SK-N-MC (cell line): ENCODE data around the gene IFNAR1.
"Not testable (repeated sequence)": the region's sequence is repeated elsewhere in the genome, so short reads cannot be mapped to it uniquely, and the experiment has no call there.

Source experiments
- DNase-seq: peaks from one replicate; pipeline ENCODE4 v3.0.0-alpha.2; 2011; ENCODE audit warnings: low read depth, low spot score
- H3K27ac ChIP-seq: fragments of 200-600 bp; sonication (generic); 2 replicates; pipeline ENCODE4 v1.5.1; 2016; ENCODE audit warnings: mixed run types
- H3K36me3 ChIP-seq: fragments of 200-600 bp; sonication (generic); 2 replicates; pipeline ENCODE4 v1.6.1; 2017; ENCODE audit warnings: antibody characterized with exemption, low read length, mixed read lengths; ENCODE audit not compliant: insufficient read depth
- H3K4me3 ChIP-seq: fragments of 200-600 bp; sonication (generic); 2 replicates; pipeline ENCODE4 v1.5.1; 2016
- H3K9ac ChIP-seq: fragments of 200-600 bp; sonication (generic); 2 replicates; pipeline ENCODE4 v1.8.0; 2017; ENCODE audit warnings: mixed run types, mixed read lengths; ENCODE audit not compliant: insufficient read length
- H3K9me3 ChIP-seq: fragments of 200-600 bp; sonication (generic); 2 replicates; pipeline ENCODE4 v1.6.1; 2017; ENCODE audit warnings: low read depth, mild to moderate bottlenecking, antibody characterized with exemption, low read length, moderate library complexity, mixed read lengths
- EZH2 ChIP-seq: fragments of 200-600 bp; sonication (generic); IDR thresholded peaks from one replicate; pipeline ENCODE4 v1.6.1; 2017; ENCODE audit warnings: antibody characterized with exemption
- FOXP2 ChIP-seq: optimal IDR thresholded peaks from 2 replicates; pipeline ENCODE3; 2011; ENCODE audit warnings: mild to moderate bottlenecking, moderate library complexity; ENCODE audit not compliant: insufficient read depth; ENCODE audit errors: extremely low read length, control extremely low read depth
- POLR2AphosphoS5 ChIP-seq: IDR thresholded peaks from 2 replicates; pipeline ENCODE4 v1.6.1; 2012; ENCODE audit warnings: mild to moderate bottlenecking, low read depth, low read length, borderline replicate concordance

The IFNAR1 gene

DNA sequence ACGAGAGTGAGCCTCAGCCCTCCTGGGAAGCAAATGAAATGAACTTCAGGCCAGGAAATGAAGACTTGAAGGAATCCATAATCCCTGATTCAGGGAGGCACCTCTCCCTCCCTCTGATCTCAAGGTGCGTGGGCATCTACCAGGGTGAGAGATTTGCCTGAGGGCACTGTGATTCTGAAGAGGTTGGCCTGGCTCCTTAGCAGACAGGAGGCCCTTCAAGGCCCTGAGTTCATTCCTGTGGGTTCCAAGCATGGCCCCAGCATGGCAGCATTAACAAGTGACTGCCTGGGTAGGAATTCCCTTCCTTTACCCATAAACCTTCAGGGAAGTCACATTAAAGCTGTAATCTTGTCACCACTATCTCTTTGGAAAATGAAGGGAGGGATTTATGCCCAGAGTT is 48.7 kb downstream of the IFNAR1 start:
- H3K36me3 ChIP-seq, result no peaks in the 10 kb centered on the region
- H3K9ac ChIP-seq, result no peak overlapping the region
- no peaks in the 10 kb centered on the region; the same call in 1 of the 2 replicates for H3K9me3 ChIP-seq
- DNase-seq, result no peak
- H3K27ac ChIP-seq, result no peak overlapping the region
- H3K4me3 ChIP-seq, result no peak overlapping the region
- TF ChIP-seq FOXP2 (no peak), POLR2AphosphoS5 (no peak), EZH2 (no peak)

DNA sequence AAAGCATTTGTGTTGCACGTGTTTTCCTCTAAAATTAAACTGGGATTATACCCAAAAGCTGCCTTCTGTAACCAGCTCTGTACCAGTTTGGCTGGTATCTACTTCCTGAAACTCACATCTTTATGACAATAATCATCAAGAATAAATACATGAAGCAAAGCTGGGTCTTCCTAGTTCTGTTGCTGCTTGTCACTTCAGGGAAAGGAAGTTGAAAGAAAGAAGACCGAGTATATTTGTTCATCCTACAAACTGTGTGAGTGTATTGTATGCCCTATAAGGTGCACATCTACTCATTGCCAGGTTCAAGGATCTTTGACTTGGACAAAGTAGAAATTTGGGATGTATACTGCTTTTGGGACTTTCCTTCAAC is 49.3 kb downstream of the IFNAR1 start:
- Histone ChIP-seq H3K36me3 (no peaks in the 10 kb centered on the region), H3K27ac (no peak overlapping the region), H3K9ac (no peak overlapping the region), H3K9me3 (no peaks in the 10 kb centered on the region), H3K4me3 (no peak overlapping the region)
- no peak for DNase-seq
- TF ChIP-seq POLR2AphosphoS5, result no peak
- TF ChIP-seq FOXP2, result no peak
- TF ChIP-seq EZH2, result no peak

DNA sequence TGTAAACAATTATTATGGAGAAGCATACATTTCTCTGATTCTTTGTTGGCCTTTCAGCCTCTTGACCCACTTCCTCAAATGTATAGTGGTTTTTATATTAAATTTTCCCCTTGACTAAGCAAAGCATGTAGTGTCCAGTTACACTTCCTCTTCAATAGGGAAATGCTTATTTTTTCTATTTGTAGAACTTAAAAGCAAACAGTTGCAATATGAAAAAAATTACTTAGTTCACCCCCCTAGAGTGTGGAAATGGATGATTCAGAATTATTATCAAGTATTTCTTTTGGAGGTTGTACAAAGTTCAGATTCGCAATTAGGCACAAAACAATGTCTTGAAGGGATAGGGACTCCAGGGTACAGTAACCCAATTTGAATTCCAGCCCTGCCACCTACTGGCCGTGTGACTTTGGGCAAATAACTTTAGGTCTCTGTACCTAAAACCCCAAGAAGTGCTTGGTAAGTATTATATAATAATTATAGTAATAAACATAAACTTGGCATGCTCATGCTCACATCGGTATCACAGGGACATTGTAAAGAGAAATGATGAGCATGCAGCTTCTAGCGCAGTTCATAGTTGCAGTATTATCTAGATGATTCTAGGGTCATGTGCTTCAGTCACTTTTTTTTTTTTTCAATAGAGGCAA is 49.8 kb downstream of the IFNAR1 start:
- Histone ChIP-seq H3K27ac (no peak overlapping the region), H3K9ac (no peak overlapping the region), H3K9me3 (no peaks in the 10 kb centered on the region), H3K36me3 (no peaks in the 10 kb centered on the region), H3K4me3 (no peak overlapping the region)
- TF ChIP-seq POLR2AphosphoS5 (no peak), EZH2 (no peak), FOXP2 (no peak)
- DNase-seq, result peak; percentile 32

DNA sequence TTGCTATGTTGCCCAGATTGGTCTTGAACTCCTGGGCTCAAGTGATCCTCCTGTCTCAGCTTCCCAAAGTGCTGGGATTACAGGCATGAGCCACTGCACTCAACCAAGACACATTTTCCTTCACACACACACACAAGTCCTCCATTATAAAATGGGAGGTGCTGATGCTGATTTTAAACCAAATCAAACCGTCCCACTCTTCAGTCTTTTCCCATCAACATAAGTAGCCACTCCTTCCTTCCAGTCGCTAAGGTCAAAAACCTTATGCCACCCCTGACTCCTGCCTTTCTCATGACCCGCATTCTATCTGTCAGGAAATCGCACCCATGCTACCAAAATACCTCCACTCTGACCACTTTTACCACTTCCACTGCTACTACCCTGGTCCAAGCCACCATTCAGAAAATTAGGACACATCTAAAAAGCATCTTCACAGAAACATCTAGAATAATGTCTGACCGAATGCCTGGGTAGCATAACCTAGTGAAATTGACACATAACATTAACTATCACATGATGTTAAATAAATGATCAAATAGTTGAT is 50.4 kb downstream of the IFNAR1 start:
- no peak overlapping the region for H3K4me3 ChIP-seq
- no peaks in the 10 kb centered on the region for H3K36me3 ChIP-seq
- no peaks in the 10 kb centered on the region for H3K9me3 ChIP-seq
- no peak for DNase-seq
- no peak overlapping the region for H3K27ac ChIP-seq
- no peak overlapping the region for H3K9ac ChIP-seq
- TF ChIP-seq EZH2 (no peak), FOXP2 (no peak), POLR2AphosphoS5 (no peak)

DNA sequence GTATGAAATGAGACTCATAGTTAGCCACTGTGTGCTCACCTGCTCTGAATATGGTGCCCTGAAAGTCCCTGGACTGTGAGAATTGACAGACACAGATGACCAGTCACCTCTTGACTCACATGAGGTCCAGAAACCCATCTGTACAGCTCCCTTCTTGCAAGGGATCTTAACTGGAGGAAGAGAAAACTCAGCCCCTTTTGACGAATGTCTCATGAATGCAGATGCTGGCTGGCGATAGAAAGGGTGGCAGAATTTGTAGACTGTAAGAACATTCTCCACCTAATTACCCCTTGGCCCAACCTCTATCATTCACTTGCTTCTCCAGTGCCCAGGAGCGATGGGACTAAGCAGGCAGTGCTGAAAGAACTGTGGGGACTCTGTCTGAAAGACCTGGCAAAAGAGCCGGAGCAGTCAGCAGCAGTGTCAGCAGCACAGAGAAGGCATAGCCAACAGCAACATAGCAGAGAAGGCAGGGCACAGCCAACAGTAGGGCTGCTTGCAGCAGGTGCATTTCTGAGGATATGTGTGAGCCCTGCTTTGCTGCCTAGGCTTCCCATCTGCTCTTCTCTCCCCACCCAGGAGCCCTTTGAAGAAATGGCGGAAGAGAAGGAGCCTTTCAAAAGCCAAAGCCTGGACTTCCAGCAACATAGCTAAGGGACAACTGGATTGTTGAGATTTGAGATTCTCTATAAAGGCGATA is 52.6 kb downstream of the IFNAR1 start:
- no peak overlapping the region for H3K9ac ChIP-seq
- no peak for DNase-seq
- H3K27ac ChIP-seq, result no peak overlapping the region
- no peak for TF ChIP-seq POLR2AphosphoS5
- no peak for TF ChIP-seq FOXP2
- no peak for TF ChIP-seq EZH2
- no peaks in the 10 kb centered on the region for H3K36me3 ChIP-seq
- no peaks in the 10 kb centered on the region for H3K9me3 ChIP-seq
- no peak overlapping the region for H3K4me3 ChIP-seq

DNA sequence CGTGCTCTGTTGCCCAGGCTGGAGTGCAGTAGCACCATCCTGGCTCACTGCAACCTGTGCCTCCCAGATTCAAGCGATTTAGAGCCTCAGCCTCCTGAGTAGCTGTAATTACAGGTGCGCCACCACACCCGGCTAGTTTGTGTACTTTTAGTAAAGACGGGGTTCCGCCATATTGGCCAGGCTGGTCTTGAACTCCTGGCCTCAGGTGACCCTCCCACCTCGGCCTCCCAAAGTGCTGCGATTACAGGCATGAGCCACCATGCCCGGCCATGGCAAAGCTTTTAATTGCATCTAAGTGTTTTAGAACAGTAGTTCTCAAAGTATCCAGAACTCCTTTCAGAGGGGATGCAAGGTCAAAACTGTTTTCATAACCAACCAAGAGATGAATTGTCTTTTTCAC is 53.3 kb downstream of the IFNAR1 start:
- Histone ChIP-seq H3K27ac (no peak overlapping the region), H3K4me3 (no peak overlapping the region), H3K9me3 (no peaks in the 10 kb centered on the region), H3K36me3 (no peaks in the 10 kb centered on the region), H3K9ac (no peak overlapping the region)
- no peak for DNase-seq
- TF ChIP-seq EZH2 (no peak), FOXP2 (no peak), POLR2AphosphoS5 (no peak)

DNA sequence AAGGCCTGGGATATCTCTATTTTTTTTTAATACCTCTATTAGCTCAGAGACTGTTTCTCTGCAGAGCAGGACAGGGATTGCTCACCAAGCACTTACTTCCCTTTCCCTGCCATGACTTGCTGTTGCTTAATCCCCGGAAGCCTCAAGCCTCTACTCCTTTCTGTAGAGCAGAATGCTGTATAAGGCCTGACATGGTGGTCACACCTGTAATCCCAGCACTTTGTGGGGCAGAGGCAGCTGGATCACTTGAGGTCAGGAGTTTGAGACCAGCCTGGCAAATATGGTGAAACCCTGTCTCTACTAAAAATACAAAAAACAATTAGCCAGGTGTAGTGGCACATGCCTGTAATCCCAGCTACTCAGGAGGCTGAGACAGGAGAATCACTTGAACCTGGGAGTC is 55.2 kb downstream of the IFNAR1 start:
- not testable (repeated sequence) for H3K9me3 ChIP-seq, H3K27ac ChIP-seq, H3K36me3 ChIP-seq, DNase-seq, H3K4me3 ChIP-seq, H3K9ac ChIP-seq

DNA sequence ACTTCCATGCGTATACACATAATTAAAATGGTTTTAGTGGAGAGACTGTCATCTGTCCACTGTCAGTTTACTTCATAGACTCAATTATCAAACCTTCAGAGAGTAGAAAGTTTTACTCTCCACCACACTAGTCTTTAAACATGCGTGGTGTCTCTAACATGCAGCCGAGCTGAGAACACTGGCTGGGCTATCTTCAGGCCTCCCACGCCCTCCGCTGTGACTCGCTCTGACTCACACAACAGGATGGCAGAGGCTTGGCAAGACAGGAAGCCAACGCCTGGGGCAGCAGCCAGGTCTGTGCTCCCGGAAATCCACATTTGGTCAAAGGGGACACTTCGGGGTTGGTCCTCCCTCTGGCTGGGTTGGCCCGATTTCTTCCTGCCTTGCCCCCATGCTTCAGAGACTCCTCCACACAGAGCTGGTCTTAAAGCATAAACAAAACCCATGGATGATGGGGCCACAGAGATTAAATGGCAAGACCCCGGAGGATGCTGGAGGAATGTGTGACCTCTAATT is 55.8 kb downstream of the IFNAR1 start:
- no peak overlapping the region for H3K27ac ChIP-seq
- no peak overlapping the region for H3K9ac ChIP-seq
- DNase-seq, result no peak
- H3K36me3 ChIP-seq, result no peaks in the 10 kb centered on the region
- TF ChIP-seq POLR2AphosphoS5, result no peak
- TF ChIP-seq EZH2, result no peak
- no peak for TF ChIP-seq FOXP2
- H3K9me3 ChIP-seq, result no peaks in the 10 kb centered on the region
- H3K4me3 ChIP-seq, result no peak overlapping the region

DNA sequence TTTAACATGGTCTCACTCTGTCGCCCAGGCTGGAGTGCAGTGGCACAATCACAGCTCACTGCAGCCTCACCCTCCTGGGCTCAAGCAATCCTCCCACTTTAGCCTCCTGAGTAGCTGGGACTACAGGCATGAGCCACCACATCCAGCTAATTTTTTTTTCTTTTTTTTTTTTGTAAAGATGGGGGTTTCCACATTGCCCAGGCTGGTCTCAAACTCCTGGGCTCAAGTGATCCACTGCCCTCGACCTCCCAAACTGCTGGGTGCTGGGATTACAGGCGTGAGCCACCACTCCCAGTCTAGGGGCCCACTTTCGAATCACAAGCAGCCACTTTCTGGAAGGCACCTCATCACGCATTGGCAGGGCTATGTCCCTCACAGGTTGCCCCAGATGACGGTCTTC is 56.6 kb downstream of the IFNAR1 start:
- not testable (repeated sequence) for H3K9ac ChIP-seq

More for the DNA sequence above, 56.6 kb downstream of the IFNAR1 start:
- H3K4me3 ChIP-seq, H3K27ac ChIP-seq, H3K36me3 ChIP-seq, DNase-seq, H3K9me3 ChIP-seq: not testable (repeated sequence)
